Measurements from ENCODE around the gene MYBL2. TPM values are rescaled to one million over a fixed set of nuclear protein-coding genes. Genes with fewer than 3 reads are reported as not detected.

MYBL2 gene
- total and polyA plus RNA-seq, 2 donors (not counting 1 experiment from before 2014, with no cell fraction given): 2.7 to 35.8 TPM

GRCh38 chr20:43631598-43631997 lies 35.3 kb upstream of the MYBL2 start:
- 98% methylated on average over 4 of the region's 8 CpGs for WGBS (ENCODE audit: insufficient coverage)
- Histone ChIP-seq H3K4me3 (ENCODE audit: control extremely low read depth in 1 of 5, extremely low read depth in 1 of 5, insufficient read depth in 1 of 5, low read depth in 2 of 5, low read length in 4 of 5) (no peak overlapping the region), H4K20me1 (ENCODE audit: control insufficient read depth, insufficient read depth, low read length, poor library complexity, severe bottlenecking) (no peaks in the 10 kb centered on the region), H3K9ac (ENCODE audit: low read length) (no peak overlapping the region), H3K27me3 (replicated peaks in 1 of 4; ENCODE audit: control extremely low read depth in 1 of 4, control insufficient read depth in 3 of 4, insufficient read depth in 4 of 4, low read length in 3 of 4) (no peaks in the 10 kb centered on the region), H3K9me3 (ENCODE audit: control extremely low read depth in 1 of 3, control insufficient read depth in 2 of 3, insufficient read depth in 1 of 3, low read length in 2 of 3) (no peaks in the 10 kb centered on the region), H3K79me2 (ENCODE audit: control insufficient read depth, insufficient read depth, low read length) (no peaks in the 10 kb centered on the region), H3K4me1 (ENCODE audit: control insufficient read depth in 2 of 2, insufficient read depth in 2 of 2, low read length in 2 of 2) (no peaks in the 10 kb centered on the region), H3K36me3 (replicated peaks in 1 of 2; ENCODE audit: control extremely low read depth in 1 of 2, control insufficient read depth in 1 of 2, extremely low read depth in 1 of 2, insufficient read depth in 2 of 2, low read length in 1 of 2) (peaks cover 4 to 12% of the 10 kb centered on the region in 2 experiments), H3K27ac (ENCODE audit: low read length in 2 of 2) (no peak overlapping the region), H3K4me2 (replicated peaks; ENCODE audit: low read depth, low read length, poor library complexity, severe bottlenecking) (no peak overlapping the region), H2AFZ (ENCODE audit: insufficient read depth, low read depth, low read length, poor library complexity, severe bottlenecking) (no peak overlapping the region)
- no peak overlapping the region for H3K27ac Mint-ChIP-seq
- H3K4me1 Mint-ChIP-seq: no peaks in the 10 kb centered on the region
- no peak for ATAC-seq (ENCODE audit: low read depth)
- POLR2A ChIA-PET: no interaction called here
- no peaks in the 10 kb centered on the region for H3K9me3 Mint-ChIP-seq (ENCODE audit: insufficient read depth)
- TF ChIP-seq EZH2 (IDR thresholded peaks at IDR 0.05; ENCODE audit: borderline replicate concordance, insufficient read depth, low read depth, low read length, poor library complexity, severe bottlenecking): no peak
- H3K4me3 Mint-ChIP-seq: no peak overlapping the region
- CTCF ChIA-PET: interaction anchor here (1.0 kb wide), 1 partner anchor 13 kb away, joined by 3 read pairs; no protein-coding TSS in a partner anchor
- intact Hi-C loops (cut with micrococcal nuclease): no loop called here
- H3K27me3 Mint-ChIP-seq: no peaks in the 10 kb centered on the region
- DNase-seq: no peak

DNA sequence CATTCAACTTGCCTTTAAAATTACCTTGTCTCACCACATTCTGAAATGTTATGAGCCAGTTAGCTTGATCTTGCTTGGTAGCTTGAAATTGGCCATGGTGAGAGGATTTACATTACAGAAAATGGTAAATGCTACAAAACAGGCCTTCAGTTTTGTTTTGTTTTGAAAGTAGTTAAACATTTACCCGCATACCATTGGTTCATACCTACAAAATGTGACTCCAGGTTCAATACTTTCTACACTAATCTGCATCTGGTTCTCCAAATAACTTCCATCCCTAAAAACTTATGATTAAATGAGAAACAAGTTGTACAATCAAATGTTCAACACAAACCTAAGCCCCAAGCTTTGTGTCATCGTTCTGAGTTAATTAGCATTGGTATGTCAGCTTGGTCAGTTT lies 30.5 kb upstream of the MYBL2 start:
- DNase-seq (no peak), ATAC-seq (ENCODE audit: low read depth) (no peak)
- Histone ChIP-seq H3K27me3 (replicated peaks in 1 of 4; ENCODE audit: control extremely low read depth in 1 of 4, control insufficient read depth in 3 of 4, insufficient read depth in 4 of 4, low read length in 3 of 4) (no peaks in the 10 kb centered on the region), H3K27ac (ENCODE audit: low read length in 2 of 2) (no peak overlapping the region), H3K36me3 (replicated peaks in 1 of 2; ENCODE audit: control extremely low read depth in 1 of 2, control insufficient read depth in 1 of 2, extremely low read depth in 1 of 2, insufficient read depth in 2 of 2, low read length in 1 of 2) (peaks cover 4 to 24% of the 10 kb centered on the region in 2 experiments), H3K4me2 (replicated peaks; ENCODE audit: low read depth, low read length, poor library complexity, severe bottlenecking) (no peak overlapping the region), H2AFZ (ENCODE audit: insufficient read depth, low read depth, low read length, poor library complexity, severe bottlenecking) (no peak overlapping the region), H3K4me1 (ENCODE audit: control insufficient read depth in 2 of 2, insufficient read depth in 2 of 2, low read length in 2 of 2) (no peaks in the 10 kb centered on the region), H3K4me3 (ENCODE audit: control extremely low read depth in 1 of 5, extremely low read depth in 1 of 5, insufficient read depth in 1 of 5, low read depth in 2 of 5, low read length in 4 of 5) (no peak overlapping the region), H3K79me2 (ENCODE audit: control insufficient read depth, insufficient read depth, low read length) (no peaks in the 10 kb centered on the region), H3K9ac (ENCODE audit: low read length) (no peak overlapping the region), H4K20me1 (ENCODE audit: control insufficient read depth, insufficient read depth, low read length, poor library complexity, severe bottlenecking) (no peaks in the 10 kb centered on the region), H3K9me3 (ENCODE audit: control extremely low read depth in 1 of 3, control insufficient read depth in 2 of 3, insufficient read depth in 1 of 3, low read length in 2 of 3) (no peaks in the 10 kb centered on the region)
- Mint-ChIP-seq H3K4me1 (no peaks in the 10 kb centered on the region), H3K4me3 (no peak overlapping the region), H3K27me3 (no peaks in the 10 kb centered on the region), H3K27ac (no peak overlapping the region), H3K9me3 (ENCODE audit: insufficient read depth) (no peaks in the 10 kb centered on the region)
- ChIA-PET CTCF (interaction anchor here (0.6 to 0.8 kb wide), 2 partner anchors 54 to 56 kb away, joined by 3 read pairs; no protein-coding TSS in a partner anchor), POLR2A (no interaction called here)
- 100% methylated on average over 1 of the region's 2 CpGs for WGBS (ENCODE audit: insufficient coverage)
- TF ChIP-seq, protein P1, sequence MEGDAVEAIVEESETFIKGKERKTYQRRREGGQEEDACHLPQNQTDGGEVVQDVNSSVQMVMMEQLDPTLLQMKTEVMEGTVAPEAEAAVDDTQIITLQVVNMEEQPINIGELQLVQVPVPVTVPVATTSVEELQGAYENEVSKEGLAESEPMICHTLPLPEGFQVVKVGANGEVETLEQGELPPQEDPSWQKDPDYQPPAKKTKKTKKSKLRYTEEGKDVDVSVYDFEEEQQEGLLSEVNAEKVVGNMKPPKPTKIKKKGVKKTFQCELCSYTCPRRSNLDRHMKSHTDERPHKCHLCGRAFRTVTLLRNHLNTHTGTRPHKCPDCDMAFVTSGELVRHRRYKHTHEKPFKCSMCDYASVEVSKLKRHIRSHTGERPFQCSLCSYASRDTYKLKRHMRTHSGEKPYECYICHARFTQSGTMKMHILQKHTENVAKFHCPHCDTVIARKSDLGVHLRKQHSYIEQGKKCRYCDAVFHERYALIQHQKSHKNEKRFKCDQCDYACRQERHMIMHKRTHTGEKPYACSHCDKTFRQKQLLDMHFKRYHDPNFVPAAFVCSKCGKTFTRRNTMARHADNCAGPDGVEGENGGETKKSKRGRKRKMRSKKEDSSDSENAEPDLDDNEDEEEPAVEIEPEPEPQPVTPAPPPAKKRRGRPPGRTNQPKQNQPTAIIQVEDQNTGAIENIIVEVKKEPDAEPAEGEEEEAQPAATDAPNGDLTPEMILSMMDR (IDR thresholded peaks at IDR 0.05): no peak
- TF ChIP-seq EZH2 (IDR thresholded peaks at IDR 0.05; ENCODE audit: borderline replicate concordance, insufficient read depth, low read depth, low read length, poor library complexity, severe bottlenecking): no peak
- intact Hi-C loops (cut with micrococcal nuclease): no loop called here

Data from B cell (primary cell).